GM12878 (cell line): ENCODE results near the gene HRG. TPM values are rescaled to one million over a fixed set of nuclear protein-coding genes. Genes with fewer than 3 reads are reported as not detected.

Source experiments
- ATAC-seq: fragments of 200-7000 bp; cut with Tn5 transposase; 3 replicates; pipeline ENCODE4 v1.9.1; 2020; ENCODE audit warnings: mild to moderate bottlenecking, moderate library complexity
- BruUV-seq: library from RNA; stranded (reverse); fragments of 400-500 nt; replicated peaks from 2 replicates; lab custom pipeline; 2021; lab: Mats Ljungman, UMichigan
- CTCF ChIA-PET: fragments of 300-600 bp; sonication (Branson Sonifier 250); formaldehyde crosslinking; extraction: SDS; loops from one replicate; lab custom pipeline; 2021; ENCODE audit warnings: inconsistent platforms; lab: Yijun Ruan, JAX
- POLR2A ChIA-PET: fragments of 350-600 bp; formaldehyde crosslinking; extraction: SDS; loops from one replicate; lab custom pipeline; 2021; ENCODE audit warnings: inconsistent platforms; lab: Charles Lee
- RAD21 ChIA-PET: fragments of 300-600 bp; sonication (Branson Sonifier 250); formaldehyde crosslinking; loops from one replicate; lab custom pipeline; 2023; ENCODE audit warnings: antibody characterized with exemption; ENCODE audit not compliant: unreplicated experiment; lab: Charles Lee
- SMC1A ChIA-PET: fragments of 300-600 bp; sonication (Branson Sonifier 250); formaldehyde crosslinking; loops from one replicate; lab custom pipeline; 2023; ENCODE audit not compliant: unreplicated experiment, uncharacterized antibody; lab: Charles Lee
- DNase-seq: peaks from one replicate; pipeline ENCODE4 v3.0.0-alpha.2; 2011; ENCODE audit warnings: low read depth, low spot score
- FAIRE-seq: peaks from 3 replicates; lab custom pipeline; 2011; peaks lifted over from hg19 to GRCh38; lab: Jason Lieb, UNC
- H2AFZ ChIP-seq: 2 replicates; pipeline ENCODE4 v1.6.0; 2011; ENCODE audit warnings: low read depth, low read length, control low read depth; ENCODE audit not compliant: control insufficient read depth
- H3K27ac ChIP-seq: 2 replicates; pipeline ENCODE4 v1.5.1; 2011; ENCODE audit warnings: control low read depth; ENCODE audit not compliant: control insufficient read depth, insufficient read depth
- H3K27me3 ChIP-seq, 2 experiments: replicated peaks in 1 of 2; 2 replicates each; pipeline versions ENCODE4 v1.6.0 to v1.6.1; 2011; ENCODE audit warnings: low read length in 1 of 2; ENCODE audit not compliant: control insufficient read depth in 2 of 2, insufficient read depth in 2 of 2
- H3K36me3 ChIP-seq, 2 experiments: 2 replicates each; pipeline ENCODE4 v1.5.1; 2011; ENCODE audit warnings: low read length in 1 of 2; ENCODE audit not compliant: control insufficient read depth in 2 of 2, insufficient read depth in 2 of 2
- H3K4me1 ChIP-seq: 2 replicates; pipeline ENCODE4 v1.6.1; 2011; ENCODE audit warnings: mild to moderate bottlenecking, low read length, moderate library complexity, mixed read lengths; ENCODE audit not compliant: control insufficient read depth, insufficient read depth
- H3K4me2 ChIP-seq: 2 replicates; pipeline ENCODE4 v1.6.0; 2011; ENCODE audit warnings: control low read depth; ENCODE audit not compliant: control insufficient read depth, insufficient read depth
- H3K4me3 ChIP-seq: fragments of 200-600 bp; sonication (generic); 2 replicates; pipeline ENCODE4 v1.5.1; 2016
- H3K79me2 ChIP-seq: 2 replicates; pipeline ENCODE4 v1.6.0; 2011; ENCODE audit warnings: low read length; ENCODE audit not compliant: control insufficient read depth, insufficient read depth
- H3K9ac ChIP-seq: 2 replicates; pipeline ENCODE4 v1.8.0; 2011; ENCODE audit warnings: low read length, control low read depth, mixed read lengths; ENCODE audit not compliant: control insufficient read depth, insufficient read depth
- H3K9me3 ChIP-seq: replicated peaks from 3 replicates; pipeline ENCODE4 v1.5.1; 2011; ENCODE audit warnings: mild to moderate bottlenecking, low read length; ENCODE audit not compliant: control insufficient read depth, insufficient read depth
- H4K20me1 ChIP-seq: 2 replicates; pipeline ENCODE4 v1.6.0; 2011; ENCODE audit not compliant: control insufficient read depth, insufficient read depth
- CBX3 ChIP-seq: fragments of 200-600 bp; sonication (generic); IDR thresholded peaks from 2 replicates; pipeline ENCODE4 v1.6.1; 2016; ENCODE audit warnings: low read depth, borderline replicate concordance
- DPF2 ChIP-seq: fragments of 450-650 bp; IDR thresholded peaks from 2 replicates; pipeline ENCODE4 v1.6.1; 2017; ENCODE audit warnings: mild to moderate bottlenecking
- IKZF2 ChIP-seq, 2 experiments: fragments of 450-650 bp; IDR thresholded peaks; 2 replicates each; pipeline ENCODE4 v1.6.1; 2017; ENCODE audit warnings: mild to moderate bottlenecking in 2 of 2, moderate library complexity in 2 of 2
- JUNB ChIP-seq: IDR thresholded peaks from 2 replicates; pipeline ENCODE4 v1.6.1; 2016; ENCODE audit warnings: antibody characterized with exemption, mild to moderate bottlenecking
- NFYA ChIP-seq: IDR thresholded peaks from 2 replicates; pipeline ENCODE4 v1.6.1; 2011; ENCODE audit warnings: low read depth, mild to moderate bottlenecking, low read length, improper control_type of control experiment, borderline replicate concordance
- PAX8 ChIP-seq: fragments of 450-650 bp; IDR thresholded peaks from 2 replicates; pipeline ENCODE4 v1.6.1; 2017; ENCODE audit warnings: mild to moderate bottlenecking, moderate library complexity
- SP1 ChIP-seq: IDR thresholded peaks from one replicate; pipeline ENCODE4 v1.6.1; 2011; ENCODE audit warnings: low read depth, low read length
- SUPT20H ChIP-seq: IDR thresholded peaks from 2 replicates; pipeline ENCODE4 v1.6.1; 2011; ENCODE audit warnings: low read depth, mild to moderate bottlenecking, low read length, moderate library complexity, borderline replicate concordance; ENCODE audit not compliant: control insufficient read depth
- TCF7 ChIP-seq: IDR thresholded peaks from 2 replicates; pipeline ENCODE4 v1.6.1; 2014; ENCODE audit warnings: antibody characterized with exemption, borderline replicate concordance
- WGBS: methylation state at CpG from one replicate; pipeline ENCODE4 v1.1.6; 2016; ENCODE audit warnings: low lambda C conversion rate; ENCODE audit not compliant: insufficient replicate concordance, insufficient coverage; ENCODE audit errors: missing lambda C conversion rate; 5-methylcytosine and 5-hydroxymethylcytosine counted together
- in situ Hi-C: fragments of 300-500 bp; cut with MboI; formaldehyde crosslinking; loops from 9 replicates; pipeline ENCODE4 v1.14.3; 2018; ENCODE audit warnings: mixed read lengths
- intact Hi-C: fragments of 100-400 bp; cut with micrococcal nuclease; formaldehyde crosslinking; loops from one replicate; pipeline ENCODE4 v1.14.2; 2022; ENCODE audit not compliant: unreplicated experiment
- polyA plus RNA-seq, 11 experiments: library from polyadenylated mRNA; depleted of rRNA in 4 of 11; unstranded in 6 of 11; stranded (reverse) in 5 of 11; fragments of >200 nt; fragmentation: Nextera tagmentation in 4 of 11; fragmentation: Illumina TruSeq in 1 of 11; extraction: Ambion mirVana in 4 of 11; extraction: Trizol in 1 of 11; gene quantifications; 1 replicate in 1 of 11; 2 replicates in 10 of 11; pipeline versions ENCODE4 v1.2.1 to v1.2.3, GENCODE V29; 2011 to 2016; ENCODE audit warnings: inconsistent platforms in 2 of 11, missing spikeins in 2 of 11, low read depth in 1 of 11
- total RNA-seq, 4 experiments: library from RNA; depleted of rRNA in 3 of 4; stranded (reverse); fragments of >200 nt in 3 of 4; fragmentation: Illumina TruSeq in 1 of 4; extraction: Trizol in 1 of 4; gene quantifications; 2 replicates each; pipeline versions ENCODE4 v1.2.1 to v1.2.3, GENCODE V29; 2013 to 2021
- TF ChIP-seq, protein P1 (sequence below): fragments of 450-650 bp; IDR thresholded peaks from 2 replicates; pipeline ENCODE4 v1.6.1; 2017; ENCODE audit warnings: mild to moderate bottlenecking, moderate library complexity
- TF ChIP-seq, protein P2 (sequence below): fragments of 450-650 bp; IDR thresholded peaks from 2 replicates; pipeline ENCODE4 v1.6.1; 2016; ENCODE audit warnings: mild to moderate bottlenecking

Gene HRG
- total and polyA plus RNA-seq, 10 of the 15 experiments (the other 5 are each of a cell fraction or from before 2014, with no cell fraction given) = 0.21 TPM; not detected in 9

DNA sequence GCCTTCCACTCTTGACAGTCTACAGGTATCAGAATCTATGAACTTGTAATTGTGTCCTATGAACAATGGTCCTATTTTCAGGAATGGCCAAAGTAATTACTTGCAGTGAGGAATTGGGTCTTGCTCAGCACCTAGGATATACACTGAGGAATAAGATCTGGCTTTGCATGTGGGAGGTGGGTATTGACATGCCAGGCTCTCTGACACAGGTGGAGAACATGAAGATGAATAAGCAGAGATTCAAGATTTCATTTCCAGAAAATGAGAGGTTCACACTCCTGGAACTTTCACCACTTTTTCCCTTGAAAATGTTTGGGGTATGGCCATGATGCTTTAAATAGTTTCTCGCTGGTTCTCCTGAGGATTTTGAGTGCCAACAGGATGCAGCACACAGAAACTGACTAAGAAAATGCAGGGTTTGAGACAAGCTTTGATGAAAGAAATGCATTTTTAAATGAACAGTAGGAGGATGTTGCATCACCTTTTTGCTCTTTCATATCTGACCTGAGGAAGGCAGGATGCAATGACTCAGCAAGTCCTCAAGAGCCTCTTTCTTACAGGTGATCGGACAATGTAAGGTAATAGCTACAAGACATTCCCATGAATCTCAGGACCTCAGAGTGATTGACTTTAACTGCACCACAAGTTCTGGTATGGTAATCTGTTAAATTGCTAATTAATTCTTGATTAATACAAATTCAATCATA lies 3.7 kb downstream of the HRG start:
- DNase-seq = no peak
- Histone ChIP-seq H3K4me3 (no peak overlapping the region), H2AFZ (no peak overlapping the region), H3K36me3 (no peaks in the 10 kb centered on the region), H3K79me2 (no peaks in the 10 kb centered on the region)
- POLR2A ChIA-PET = no interaction called here
- CTCF ChIA-PET = interaction anchor here (0.6 kb wide), 1 partner anchor 15 kb away, joined by 3 read pairs; no protein-coding TSS in a partner anchor
- SMC1A ChIA-PET = no interaction called here
- 65% methylated on average over 2 of the region's 2 CpGs for WGBS
- TF ChIP-seq PAX8 (no peak), IKZF2 (IDR thresholded peaks at IDR 0.05) (no peak), SUPT20H (no peak), NFYA (no peak)
- TF ChIP-seq, all 136 proteins: peak for 0
- Histone ChIP-seq H3K4me2 (no peak overlapping the region), H3K27me3 (no peaks in the 10 kb centered on the region; a peak in 1 of 4 replicates), H3K4me1 (no peaks in the 10 kb centered on the region), H3K9me3 (no peaks in the 10 kb centered on the region), H3K27ac (no peak overlapping the region), H3K9ac (no peak overlapping the region), H4K20me1 (no peaks in the 10 kb centered on the region; the same call in 1 of the 2 replicates)
- ATAC-seq (no peak), FAIRE-seq (no peak)
- RAD21 ChIA-PET = no interaction called here
- intact Hi-C loops (no loop called here), in situ Hi-C loops (no loop called here)
- BruUV-seq = no TSS peak

DNA sequence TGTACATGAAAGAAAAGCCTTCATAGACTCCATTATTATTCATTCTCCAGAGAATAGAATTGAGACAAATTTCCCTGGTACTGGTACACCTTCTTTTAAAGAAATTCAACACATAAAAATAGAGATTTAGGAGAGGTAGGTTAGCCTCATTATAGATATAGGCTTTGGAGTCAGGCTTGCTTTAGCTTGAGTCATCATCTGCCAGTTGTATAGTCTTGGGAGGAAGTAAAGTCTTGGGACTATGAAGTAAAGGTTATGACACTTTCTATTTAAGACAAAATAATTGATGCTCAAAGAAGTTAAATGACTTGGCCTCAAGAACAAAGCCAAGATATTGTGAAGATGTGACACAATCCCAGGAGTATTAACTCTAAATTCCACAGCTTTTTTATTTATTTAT lies 4.3 kb downstream of the HRG start:
- CTCF ChIA-PET = interaction anchor here (0.6 kb wide), 1 partner anchor 16 kb away, joined by 3 read pairs; no protein-coding TSS in a partner anchor
- Histone ChIP-seq H3K9ac (no peak overlapping the region), H3K36me3 (no peaks in the 10 kb centered on the region), H3K27me3 (no peaks in the 10 kb centered on the region; a peak in 1 of 4 replicates), H3K4me3 (no peak overlapping the region), H4K20me1 (no peaks in the 10 kb centered on the region; the same call in 1 of the 2 replicates), H3K79me2 (no peaks in the 10 kb centered on the region), H3K27ac (no peak overlapping the region)
- no TSS peak for BruUV-seq
- FAIRE-seq (no peak), ATAC-seq (no peak)
- in situ Hi-C loops (no loop called here), intact Hi-C loops (no loop called here)
- TF ChIP-seq SP1 (no peak), JUNB (no peak), TCF7 (no peak), CBX3 (no peak), DPF2 (no peak)
- TF ChIP-seq, protein P1, sequence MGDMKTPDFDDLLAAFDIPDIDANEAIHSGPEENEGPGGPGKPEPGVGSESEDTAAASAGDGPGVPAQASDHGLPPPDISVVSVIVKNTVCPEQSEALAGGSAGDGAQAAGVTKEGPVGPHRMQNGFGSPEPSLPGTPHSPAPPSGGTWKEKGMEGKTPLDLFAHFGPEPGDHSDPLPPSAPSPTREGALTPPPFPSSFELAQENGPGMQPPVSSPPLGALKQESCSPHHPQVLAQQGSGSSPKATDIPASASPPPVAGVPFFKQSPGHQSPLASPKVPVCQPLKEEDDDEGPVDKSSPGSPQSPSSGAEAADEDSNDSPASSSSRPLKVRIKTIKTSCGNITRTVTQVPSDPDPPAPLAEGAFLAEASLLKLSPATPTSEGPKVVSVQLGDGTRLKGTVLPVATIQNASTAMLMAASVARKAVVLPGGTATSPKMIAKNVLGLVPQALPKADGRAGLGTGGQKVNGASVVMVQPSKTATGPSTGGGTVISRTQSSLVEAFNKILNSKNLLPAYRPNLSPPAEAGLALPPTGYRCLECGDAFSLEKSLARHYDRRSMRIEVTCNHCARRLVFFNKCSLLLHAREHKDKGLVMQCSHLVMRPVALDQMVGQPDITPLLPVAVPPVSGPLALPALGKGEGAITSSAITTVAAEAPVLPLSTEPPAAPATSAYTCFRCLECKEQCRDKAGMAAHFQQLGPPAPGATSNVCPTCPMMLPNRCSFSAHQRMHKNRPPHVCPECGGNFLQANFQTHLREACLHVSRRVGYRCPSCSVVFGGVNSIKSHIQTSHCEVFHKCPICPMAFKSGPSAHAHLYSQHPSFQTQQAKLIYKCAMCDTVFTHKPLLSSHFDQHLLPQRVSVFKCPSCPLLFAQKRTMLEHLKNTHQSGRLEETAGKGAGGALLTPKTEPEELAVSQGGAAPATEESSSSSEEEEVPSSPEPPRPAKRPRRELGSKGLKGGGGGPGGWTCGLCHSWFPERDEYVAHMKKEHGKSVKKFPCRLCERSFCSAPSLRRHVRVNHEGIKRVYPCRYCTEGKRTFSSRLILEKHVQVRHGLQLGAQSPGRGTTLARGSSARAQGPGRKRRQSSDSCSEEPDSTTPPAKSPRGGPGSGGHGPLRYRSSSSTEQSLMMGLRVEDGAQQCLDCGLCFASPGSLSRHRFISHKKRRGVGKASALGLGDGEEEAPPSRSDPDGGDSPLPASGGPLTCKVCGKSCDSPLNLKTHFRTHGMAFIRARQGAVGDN = no peak
- TF ChIP-seq, protein P2, sequence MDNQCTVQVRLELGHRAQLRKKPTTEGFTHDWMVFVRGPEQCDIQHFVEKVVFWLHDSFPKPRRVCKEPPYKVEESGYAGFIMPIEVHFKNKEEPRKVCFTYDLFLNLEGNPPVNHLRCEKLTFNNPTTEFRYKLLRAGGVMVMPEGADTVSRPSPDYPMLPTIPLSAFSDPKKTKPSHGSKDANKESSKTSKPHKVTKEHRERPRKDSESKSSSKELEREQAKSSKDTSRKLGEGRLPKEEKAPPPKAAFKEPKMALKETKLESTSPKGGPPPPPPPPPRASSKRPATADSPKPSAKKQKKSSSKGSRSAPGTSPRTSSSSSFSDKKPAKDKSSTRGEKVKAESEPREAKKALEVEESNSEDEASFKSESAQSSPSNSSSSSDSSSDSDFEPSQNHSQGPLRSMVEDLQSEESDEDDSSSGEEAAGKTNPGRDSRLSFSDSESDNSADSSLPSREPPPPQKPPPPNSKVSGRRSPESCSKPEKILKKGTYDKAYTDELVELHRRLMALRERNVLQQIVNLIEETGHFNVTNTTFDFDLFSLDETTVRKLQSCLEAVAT = no peak
- TF ChIP-seq, all 136 proteins: peak for 0
- RAD21 ChIA-PET = no interaction called here
- H2AFZ ChIP-seq = no peak overlapping the region
- no peaks in the 10 kb centered on the region for H3K4me1 ChIP-seq
- H3K9me3 ChIP-seq = no peaks in the 10 kb centered on the region
- POLR2A ChIA-PET = no interaction called here
- no peak for DNase-seq
- SMC1A ChIA-PET = interaction anchor here (0.6 kb wide), 1 partner anchor 60 kb away, joined by 3 read pairs; no protein-coding TSS in a partner anchor
- H3K4me2 ChIP-seq = no peak overlapping the region
